LoVo (cell line): Measurements from ENCODE around the gene ASB1.
A peak's percentile ranks its signal among the peaks of the same experiment; 100 is the strongest.

ENCODE experiments used
- DNase-seq: peaks from one replicate; pipeline ENCODE4 v3.0.0-alpha.2; 2016; ENCODE audit warnings: low spot score

The ASB1 gene

GRCh38 chr2:238426568-238427434 is at the start of gene ASB1:
Gene ASB1 (plus strand): TSS chr2:238426927. CDS start chr2:238427071, 144 bp downstream.
- DNase-seq: peak; percentile 69

- DNase-seq: no peak
Measured at GRCh38 chr2:238378230-238379095, 48.3 kb upstream of the ASB1 start.

- no peak for DNase-seq
Measured at GRCh38 chr2:238379096-238379810, 47.5 kb upstream of the ASB1 start.

- DNase-seq: no peak
Measured at GRCh38 chr2:238380336-238380735, 46.4 kb upstream of the ASB1 start.

GRCh38 chr2:238380785-238381184 is 45.9 kb upstream of the ASB1 start:
- peak; percentile 58 for DNase-seq

- no peak for DNase-seq
Measured at GRCh38 chr2:238381341-238382115, 45.2 kb upstream of the ASB1 start.

- no peak for DNase-seq
Measured at GRCh38 chr2:238382381-238382781, 44.3 kb upstream of the ASB1 start.

GRCh38 chr2:238383135-238383534 is 43.6 kb upstream of the ASB1 start:
- no peak for DNase-seq

GRCh38 chr2:238383743-238384380 is 42.9 kb upstream of the ASB1 start:
- no peak for DNase-seq

GRCh38 chr2:238387332-238387731 is 39.4 kb upstream of the ASB1 start:
- DNase-seq: no peak

GRCh38 chr2:238388794-238389193 is 37.9 kb upstream of the ASB1 start:
- DNase-seq: no peak

- DNase-seq: no peak
Measured at GRCh38 chr2:238389988-238390589, 36.6 kb upstream of the ASB1 start.

GRCh38 chr2:238391042-238391689 is 35.6 kb upstream of the ASB1 start:
- no peak for DNase-seq

GRCh38 chr2:238396663-238397062 is 30.1 kb upstream of the ASB1 start:
- DNase-seq: no peak

GRCh38 chr2:238397356-238397755 is 29.4 kb upstream of the ASB1 start:
- no peak for DNase-seq

- DNase-seq: no peak
Measured at GRCh38 chr2:238398577-238398976, 28.1 kb upstream of the ASB1 start.

- no peak for DNase-seq
Measured at GRCh38 chr2:238399094-238399493, 27.6 kb upstream of the ASB1 start.

- DNase-seq: no peak
Measured at GRCh38 chr2:238401551-238401950, 25.2 kb upstream of the ASB1 start.

- DNase-seq: no peak
Measured at GRCh38 chr2:238403632-238404405, 22.9 kb upstream of the ASB1 start.
